Neuronal stem cell (in vitro differentiated cells): ENCODE measurements around the gene SEBOX.

ENCODE experiments used
- DNase-seq: peaks from one replicate; pipeline ENCODE4 v3.0.0-alpha.2; 2013; ENCODE audit warnings: low spot score
- H2AFZ ChIP-seq: one replicate; pipeline ENCODE4 v1.6.1; 2013; ENCODE audit warnings: mild to moderate bottlenecking, low read length, inconsistent platforms
- H2AK5ac ChIP-seq: 2 replicates; pipeline ENCODE4 v1.6.1; 2013; ENCODE audit warnings: low read depth, mild to moderate bottlenecking, inconsistent platforms, low read length, moderate library complexity, mixed read lengths
- H2BK120ac ChIP-seq: 2 replicates; pipeline ENCODE4 v1.6.1; 2013; ENCODE audit warnings: low read depth, mild to moderate bottlenecking, inconsistent platforms, low read length, moderate library complexity, mixed read lengths
- H2BK12ac ChIP-seq: one replicate; pipeline ENCODE4 v1.6.1; 2013; ENCODE audit warnings: low read length, inconsistent platforms
- H2BK15ac ChIP-seq: 2 replicates; pipeline ENCODE4 v1.6.1; 2013; ENCODE audit warnings: mild to moderate bottlenecking, low read length, inconsistent platforms, mixed read lengths
- H2BK5ac ChIP-seq: one replicate; pipeline ENCODE4 v1.6.1; 2013; ENCODE audit warnings: inconsistent platforms, mild to moderate bottlenecking, low read length, moderate library complexity
- H3K14ac ChIP-seq: one replicate; pipeline ENCODE4 v1.6.1; 2013; ENCODE audit warnings: low read length, inconsistent platforms
- H3K18ac ChIP-seq: 2 replicates; pipeline ENCODE4 v1.6.1; 2013; ENCODE audit warnings: low read length, inconsistent platforms
- H3K23ac ChIP-seq: 2 replicates; pipeline ENCODE4 v1.6.1; 2013; ENCODE audit warnings: low read depth, mild to moderate bottlenecking, mixed read lengths, low read length, inconsistent platforms; ENCODE audit not compliant: poor library complexity
- H3K27ac ChIP-seq: replicated peaks from 3 replicates; pipeline ENCODE4 v1.5.1; 2013; ENCODE audit warnings: low read length, inconsistent platforms
- H3K27me3 ChIP-seq, 3 experiments: 2 replicates each; pipeline ENCODE4 v1.6.1; 2013; ENCODE audit warnings: low read length in 3 of 3, mild to moderate bottlenecking in 2 of 3, inconsistent platforms in 1 of 3, low read depth in 1 of 3, mixed read lengths in 1 of 3, moderate library complexity in 1 of 3; ENCODE audit not compliant: control insufficient read depth in 3 of 3, insufficient read depth in 3 of 3
- H3K36me3 ChIP-seq, 2 donors: replicated peaks in 1 of 2; 2 replicates each; pipeline ENCODE4 v1.6.1; 2013; ENCODE audit warnings: low read length in 2 of 2; ENCODE audit not compliant: control insufficient read depth in 2 of 2, insufficient read depth in 2 of 2
- H3K4ac ChIP-seq: 2 replicates; pipeline ENCODE4 v1.6.1; 2013; ENCODE audit warnings: inconsistent platforms, mild to moderate bottlenecking, low read length, moderate library complexity
- H3K4me1 ChIP-seq, 2 donors: 1 replicate in 1 of 2; 2 replicates in 1 of 2; pipeline ENCODE4 v1.6.1; 2013; ENCODE audit warnings: low read length in 2 of 2, low read depth in 1 of 2; ENCODE audit not compliant: control insufficient read depth in 2 of 2, insufficient read depth in 1 of 2
- H3K4me2 ChIP-seq: one replicate; pipeline ENCODE4 v1.6.1; 2013; ENCODE audit warnings: mild to moderate bottlenecking, low read length, inconsistent platforms; ENCODE audit not compliant: insufficient read depth, poor library complexity, severe bottlenecking
- H3K4me3 ChIP-seq, 2 donors: 2 replicates each; pipeline ENCODE4 v1.5.1; 2013; ENCODE audit warnings: low read length in 2 of 2, mild to moderate bottlenecking in 2 of 2, inconsistent platforms in 1 of 2, moderate library complexity in 1 of 2
- H3K79me1 ChIP-seq: one replicate; pipeline ENCODE4 v1.6.1; 2013; ENCODE audit warnings: low read depth, mild to moderate bottlenecking, inconsistent platforms, low read length, moderate library complexity
- H3K9ac ChIP-seq: one replicate; pipeline ENCODE4 v1.6.1; 2013; ENCODE audit warnings: mild to moderate bottlenecking, low read depth, low read length, inconsistent platforms; ENCODE audit not compliant: poor library complexity
- H3K9me3 ChIP-seq, 2 donors: replicated peaks in 1 of 2; 2 replicates each; pipeline versions ENCODE3 to v1.6.1; 2013; ENCODE audit warnings: low read length in 2 of 2, mild to moderate bottlenecking in 2 of 2, inconsistent platforms in 1 of 2, low read depth in 1 of 2, mixed read lengths in 1 of 2, moderate library complexity in 1 of 2; ENCODE audit not compliant: control insufficient read depth in 2 of 2, insufficient read depth in 1 of 2
- H4K8ac ChIP-seq: one replicate; pipeline ENCODE4 v1.6.1; 2013; ENCODE audit warnings: low read depth, mild to moderate bottlenecking, inconsistent platforms, low read length, moderate library complexity
- H4K91ac ChIP-seq: one replicate; pipeline ENCODE4 v1.6.1; 2013; ENCODE audit warnings: low read length, low read depth, mild to moderate bottlenecking, inconsistent platforms; ENCODE audit not compliant: poor library complexity
- WGBS, 2 donors: extraction: QIAGEN DNeasy Blood & Tissue Kit; methylation state at CpG; one replicate each; pipeline ENCODE4 v1.1.7; 2013; ENCODE audit warnings: missing lambda C conversion rate in 2 of 2, mixed read lengths in 1 of 2; ENCODE audit not compliant: insufficient read length in 2 of 2, insufficient replicate concordance in 1 of 2; ENCODE audit errors: extremely low coverage in 2 of 2; 5-methylcytosine and 5-hydroxymethylcytosine counted together

SEBOX gene

GRCh38 chr17:28313841-28314240 lies 51.2 kb downstream of the SEBOX start:
- Histone ChIP-seq H3K9me3 (no peaks in the 10 kb centered on the region), H3K9ac (no peak overlapping the region), H4K91ac (no peak overlapping the region), H2BK120ac (no peak overlapping the region), H2BK5ac (no peak overlapping the region), H3K27ac (no peak overlapping the region), H3K4me2 (no peak overlapping the region), H3K4me3 (no peak overlapping the region), H3K23ac (no peak overlapping the region), H3K18ac (no peak overlapping the region), H3K4me1 (peaks cover 6 to 11% of the 10 kb centered on the region in 2 donors), H4K8ac (no peak overlapping the region), H2AFZ (no peak overlapping the region), H3K14ac (no peak overlapping the region), H3K79me1 (no peaks in the 10 kb centered on the region), H3K36me3 (no peaks in the 10 kb centered on the region), H2BK12ac (no peak overlapping the region), H3K27me3 (no peaks in the 10 kb centered on the region), H2AK5ac (no peak overlapping the region), H2BK15ac (no peak overlapping the region), H3K4ac (no peak overlapping the region)
- no CpG with 5 or more reads among the region's 2 CpGs for WGBS, 2 donors
- no peak for DNase-seq
